Choroid plexus epithelial cell (primary cell): ENCODE measurements around the gene FAM50B.

Experiments
- DNase-seq: peaks from one replicate; pipeline ENCODE4 v3.0.0-alpha.2; 2010; ENCODE audit warnings: low read depth
- H3K4me3 ChIP-seq: 2 replicates; pipeline ENCODE4 v1.5.1; 2011; ENCODE audit warnings: low read depth, mild to moderate bottlenecking, control low read depth, low read length, moderate library complexity
- TF ChIP-seq, protein P1 (sequence below): conservative IDR thresholded peaks from 2 replicates; pipeline ENCODE4 v1.5.1; 2011; ENCODE audit warnings: low read depth, mild to moderate bottlenecking, control low read depth, inconsistent platforms, low read length, moderate library complexity

The FAM50B gene

GRCh38 chr6:3805448-3806123 is 43.6 kb upstream of the FAM50B start:
- DNase-seq: peak; percentile 54
- H3K4me3 ChIP-seq: no peak overlapping the region
- TF ChIP-seq, protein P1, sequence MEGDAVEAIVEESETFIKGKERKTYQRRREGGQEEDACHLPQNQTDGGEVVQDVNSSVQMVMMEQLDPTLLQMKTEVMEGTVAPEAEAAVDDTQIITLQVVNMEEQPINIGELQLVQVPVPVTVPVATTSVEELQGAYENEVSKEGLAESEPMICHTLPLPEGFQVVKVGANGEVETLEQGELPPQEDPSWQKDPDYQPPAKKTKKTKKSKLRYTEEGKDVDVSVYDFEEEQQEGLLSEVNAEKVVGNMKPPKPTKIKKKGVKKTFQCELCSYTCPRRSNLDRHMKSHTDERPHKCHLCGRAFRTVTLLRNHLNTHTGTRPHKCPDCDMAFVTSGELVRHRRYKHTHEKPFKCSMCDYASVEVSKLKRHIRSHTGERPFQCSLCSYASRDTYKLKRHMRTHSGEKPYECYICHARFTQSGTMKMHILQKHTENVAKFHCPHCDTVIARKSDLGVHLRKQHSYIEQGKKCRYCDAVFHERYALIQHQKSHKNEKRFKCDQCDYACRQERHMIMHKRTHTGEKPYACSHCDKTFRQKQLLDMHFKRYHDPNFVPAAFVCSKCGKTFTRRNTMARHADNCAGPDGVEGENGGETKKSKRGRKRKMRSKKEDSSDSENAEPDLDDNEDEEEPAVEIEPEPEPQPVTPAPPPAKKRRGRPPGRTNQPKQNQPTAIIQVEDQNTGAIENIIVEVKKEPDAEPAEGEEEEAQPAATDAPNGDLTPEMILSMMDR: no peak

DNA sequence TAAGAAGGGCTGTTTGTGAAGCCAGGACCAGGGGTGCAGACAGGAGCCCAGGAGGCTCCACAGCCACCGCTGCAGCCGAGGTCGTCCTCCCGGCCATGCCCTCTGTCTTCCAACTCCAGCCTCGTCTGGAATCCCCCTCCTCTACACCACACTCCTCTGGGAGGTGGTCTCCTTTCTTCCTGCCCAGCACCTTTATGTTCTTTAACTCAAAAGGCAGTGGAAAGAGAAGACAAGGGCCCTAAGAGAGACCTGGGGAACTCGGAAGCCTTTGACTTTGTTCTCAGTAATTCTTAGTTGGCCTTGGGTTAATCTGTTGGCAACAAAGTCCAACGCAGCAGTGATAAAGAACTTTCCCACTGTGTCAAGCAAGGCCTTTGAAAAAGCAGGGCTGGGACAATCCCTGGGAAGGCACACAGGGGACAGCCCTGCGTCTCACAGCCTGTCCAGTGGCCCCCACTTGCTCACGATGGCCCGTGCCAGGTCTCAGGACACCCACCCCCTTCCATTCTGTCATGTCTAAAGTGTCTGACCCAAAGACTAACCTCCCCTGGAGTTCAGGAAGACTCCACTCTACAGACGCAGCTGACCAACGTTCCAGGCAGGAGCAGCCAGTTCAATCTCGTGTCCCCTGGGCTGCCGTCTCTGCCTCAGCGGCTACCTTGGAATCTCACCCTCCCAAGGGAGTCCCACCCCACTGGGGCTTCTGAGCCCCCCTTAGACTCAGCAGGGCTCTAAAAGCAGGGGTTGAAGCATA is 42.8 kb upstream of the FAM50B start:
- DNase-seq: no peak

DNA sequence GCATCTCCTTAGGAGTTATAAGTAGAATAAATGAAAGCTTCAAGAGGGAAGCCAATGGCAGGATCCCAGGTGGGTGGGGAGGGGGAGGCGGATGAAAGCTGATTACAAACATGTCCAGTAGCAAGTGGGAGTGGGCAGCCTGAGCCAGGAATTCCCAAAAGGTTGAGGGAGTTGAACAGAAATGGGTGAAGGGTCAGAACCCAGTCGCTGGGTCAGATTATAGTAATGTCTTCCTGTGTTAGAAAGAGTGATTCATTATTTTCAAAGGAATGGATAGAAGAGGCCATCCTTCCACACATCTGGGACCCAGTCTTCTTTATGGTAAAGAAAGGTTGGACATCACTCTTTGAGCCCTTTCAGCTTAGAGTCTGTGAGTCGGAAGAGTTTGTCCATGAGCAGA is 41.0 kb upstream of the FAM50B start:
- DNase-seq: no peak
- no peak overlapping the region for H3K4me3 ChIP-seq
- TF ChIP-seq, protein P1: no peak

More for the DNA sequence above, 42.8 kb upstream of the FAM50B start:
- TF ChIP-seq, protein P1: no peak
- H3K4me3 ChIP-seq: no peak overlapping the region

DNA sequence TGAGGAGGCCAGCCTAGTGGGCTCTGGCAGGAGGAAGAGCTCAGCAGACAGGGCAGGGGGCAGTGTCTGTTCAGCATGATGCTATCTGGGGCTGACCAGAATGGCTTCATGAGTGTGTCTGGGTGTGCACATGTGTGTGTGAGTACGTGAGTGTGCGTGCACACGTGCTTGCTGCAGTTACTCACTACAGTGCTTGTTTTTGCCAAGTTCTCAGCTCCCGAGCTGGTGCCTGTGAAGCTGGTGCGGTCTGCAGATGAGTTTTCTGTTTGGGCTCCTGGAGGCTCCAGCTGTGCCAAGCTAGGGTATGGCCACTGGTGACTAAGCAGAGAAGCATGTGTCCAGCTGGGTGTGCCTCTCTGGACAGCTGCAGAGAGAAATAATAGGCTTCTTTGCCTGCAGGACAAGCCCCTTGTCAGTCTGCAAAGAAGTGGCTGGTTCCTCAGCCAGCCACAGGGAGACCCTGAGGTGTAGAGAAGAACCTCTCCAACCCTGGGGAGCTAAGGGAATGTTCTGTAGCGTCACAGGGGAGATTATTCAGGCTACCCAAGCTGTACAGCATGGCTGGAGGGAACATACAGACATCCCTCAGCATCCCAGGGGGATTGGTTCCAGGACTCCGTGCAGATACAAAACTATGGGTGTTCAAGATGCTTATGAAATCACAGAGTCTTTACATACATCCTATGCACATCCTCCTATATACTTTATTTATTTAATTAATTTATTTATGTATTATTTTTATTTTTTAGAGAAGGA is 40.2 kb upstream of the FAM50B start:
- H3K4me3 ChIP-seq: no peak overlapping the region
- peak; percentile 89 for DNase-seq
- TF ChIP-seq, protein P1: peak; percentile 30

- no peak for DNase-seq
- TF ChIP-seq, protein P1: no peak
Measured at GRCh38 chr6:3809515-3809891, 39.7 kb upstream of the FAM50B start.

DNA sequence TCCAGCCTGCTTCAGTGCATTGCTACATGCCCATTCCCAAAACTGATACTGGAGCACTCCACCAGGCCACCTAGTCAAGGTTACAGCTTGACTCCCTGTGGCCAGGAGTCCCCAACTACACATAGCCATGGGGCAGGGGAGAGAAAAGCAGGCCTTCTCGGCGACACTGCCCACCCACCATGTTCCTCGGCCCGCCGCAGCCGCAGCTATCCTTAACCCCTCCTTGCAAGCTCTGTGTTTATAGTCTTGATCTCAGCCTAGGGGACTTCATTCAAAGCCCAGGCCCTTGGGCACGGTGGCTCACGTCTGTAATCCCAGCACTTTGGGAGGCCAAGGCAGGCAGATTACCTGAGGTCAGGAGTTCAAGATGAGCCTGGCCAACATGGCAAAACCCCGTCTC is 39.2 kb upstream of the FAM50B start:
- TF ChIP-seq, protein P1: no peak
- DNase-seq: no peak
- no peak overlapping the region for H3K4me3 ChIP-seq

More at GRCh38 chr6:3809515-3809891, 39.7 kb upstream of the FAM50B start:
- no peak overlapping the region for H3K4me3 ChIP-seq
